GM21737 (cell line): ENCODE measurements around the gene C1orf198.
A peak's percentile ranks its signal among the peaks of the same experiment; 100 is the strongest.

Experiments
- ATAC-seq: cut with Tn5 transposase; IDR thresholded peaks from one replicate; pipeline ENCODE4 v1.9.1; 2021; ENCODE audit warnings: mild to moderate bottlenecking, moderate library complexity; ENCODE audit not compliant: unreplicated experiment

Gene C1orf198

GRCh38 chr1:230894032-230894431 lies 25.7 kb upstream of the C1orf198 start:
- ATAC-seq, result no peak

DNA sequence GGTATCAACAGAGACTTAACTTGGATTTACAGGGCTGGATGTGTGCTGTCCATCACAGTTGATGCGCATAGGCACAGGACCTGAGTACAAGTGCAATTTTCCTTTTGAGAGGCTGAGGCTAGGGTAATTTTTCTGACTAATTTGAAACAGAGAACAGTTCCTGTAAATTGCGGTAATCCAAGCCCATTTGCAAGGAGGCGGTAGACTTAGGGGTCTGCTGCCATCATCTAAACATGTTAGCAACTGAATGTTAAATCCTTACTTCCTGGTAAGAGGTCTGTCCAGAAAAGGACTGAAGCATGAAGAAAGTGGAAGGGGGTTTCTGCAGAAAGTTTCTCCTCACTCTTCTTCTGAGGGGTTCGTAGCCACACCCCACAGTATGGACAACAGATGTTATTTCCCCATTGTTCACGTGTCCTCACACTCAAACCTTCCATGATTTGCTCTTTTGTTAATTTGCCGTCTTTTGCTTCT lies 23.7 kb upstream of the C1orf198 start:
- ATAC-seq, result no peak

DNA sequence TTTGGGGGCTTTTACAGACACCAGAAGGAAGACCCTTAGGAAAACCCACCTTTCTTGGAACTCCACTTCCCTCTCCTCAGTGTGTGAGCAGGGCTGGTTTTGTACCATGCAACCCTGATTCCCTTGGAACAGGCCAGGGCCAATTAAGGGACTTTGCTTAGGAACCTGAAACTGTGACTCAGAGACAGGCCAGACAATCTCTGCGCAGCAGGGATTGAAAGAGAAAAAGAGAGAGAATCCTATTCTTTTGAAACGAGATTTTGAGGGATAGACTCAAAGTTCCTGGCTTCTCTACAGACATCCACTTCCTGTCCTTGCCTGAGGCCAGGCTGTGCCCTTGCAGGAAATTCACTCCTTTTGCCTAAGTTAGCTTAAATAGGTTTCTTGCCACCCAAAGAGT lies 23.1 kb upstream of the C1orf198 start:
- ATAC-seq, result no peak

DNA sequence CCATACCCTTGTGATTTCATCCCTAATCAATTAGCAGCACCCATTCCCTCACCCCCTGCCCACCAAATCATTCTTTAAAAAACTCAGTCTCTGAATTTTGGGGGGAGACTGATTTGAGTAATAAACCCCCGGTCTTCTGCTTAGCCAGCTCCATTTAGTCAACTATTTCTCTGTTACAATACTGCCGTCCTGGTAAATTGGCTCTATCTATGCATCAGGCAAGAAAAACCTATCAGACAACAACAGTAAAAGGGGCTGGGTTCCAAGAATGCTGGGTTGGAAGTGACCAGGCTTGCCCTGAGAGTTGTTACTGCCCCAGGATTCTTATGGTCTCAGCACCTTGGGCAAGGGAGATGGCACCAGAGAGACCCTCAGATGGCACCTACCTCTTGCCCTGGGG lies 16.3 kb upstream of the C1orf198 start:
- no peak for ATAC-seq

DNA sequence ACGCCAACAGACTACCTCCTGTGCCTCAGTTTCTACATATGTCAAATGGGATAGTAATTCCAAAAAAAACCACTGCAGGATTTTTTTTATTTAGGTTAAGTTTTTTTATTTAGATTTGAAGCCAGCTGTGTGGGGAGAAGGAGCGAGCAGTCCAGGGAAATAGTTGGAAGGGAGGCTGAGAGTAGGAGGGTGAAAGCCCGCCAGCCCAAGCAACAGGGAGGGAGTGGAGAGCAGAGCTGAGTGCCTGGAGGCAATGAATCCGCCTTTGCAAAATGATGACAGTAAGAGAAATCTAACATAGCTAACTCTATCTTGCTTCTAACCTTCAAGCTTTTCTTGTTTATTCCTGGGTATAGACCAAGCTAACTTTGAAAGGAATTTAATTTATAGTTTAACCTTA lies 15.6 kb upstream of the C1orf198 start:
- no peak for ATAC-seq

- no peak for ATAC-seq
Measured at GRCh38 chr1:230879778-230880177, 11.5 kb upstream of the C1orf198 start.

- no peak for ATAC-seq
Measured at GRCh38 chr1:230878591-230878990, 10.3 kb upstream of the C1orf198 start.

- ATAC-seq, result no peak
Measured at GRCh38 chr1:230877924-230878590, 9.7 kb upstream of the C1orf198 start.

DNA sequence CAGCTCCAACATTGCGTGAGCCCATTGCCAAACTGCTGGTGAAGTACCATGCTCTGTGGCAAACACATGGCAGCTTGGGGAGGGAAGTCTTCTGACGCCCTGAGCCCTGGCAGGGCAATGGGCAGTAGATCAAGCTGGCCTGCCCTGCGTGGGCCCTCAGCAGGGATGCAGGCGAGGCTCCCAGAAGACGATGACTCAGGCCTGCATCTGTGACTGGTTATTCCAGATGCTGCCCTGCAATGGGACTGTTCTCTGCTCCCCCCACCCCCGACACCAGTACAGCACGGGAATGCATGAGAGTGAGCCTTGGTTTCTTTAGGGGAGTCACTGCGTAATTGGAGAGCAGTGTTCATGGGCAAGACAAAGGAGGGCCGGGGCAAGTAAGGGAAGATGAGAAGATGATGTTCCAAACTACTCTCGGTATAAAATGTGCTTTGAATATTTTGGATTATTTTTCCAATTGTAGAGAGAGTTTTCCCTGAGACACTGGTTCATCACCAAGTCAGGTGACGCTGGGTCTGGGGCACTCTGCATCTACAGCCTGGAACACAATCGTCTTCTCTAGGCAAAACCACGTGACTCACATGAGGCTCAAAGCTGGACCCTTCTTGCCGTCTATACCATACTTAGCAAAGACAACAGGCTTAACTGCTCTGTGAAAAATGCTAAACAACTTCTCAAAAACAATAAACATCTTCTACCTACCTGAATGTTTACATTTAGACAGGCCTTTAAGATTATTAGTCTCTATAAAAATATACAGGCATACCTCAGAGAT lies 9.0 kb upstream of the C1orf198 start:
- no peak for ATAC-seq

GRCh38 chr1:230876660-230877059 lies 8.3 kb upstream of the C1orf198 start:
- no peak for ATAC-seq

- ATAC-seq, result no peak
Measured at GRCh38 chr1:230875370-230875769, 7.0 kb upstream of the C1orf198 start.

- ATAC-seq, result no peak
Measured at GRCh38 chr1:230870916-230871315, 2.6 kb upstream of the C1orf198 start.

- no peak for ATAC-seq
Measured at GRCh38 chr1:230869500-230869899, 1.2 kb upstream of the C1orf198 start.

DNA sequence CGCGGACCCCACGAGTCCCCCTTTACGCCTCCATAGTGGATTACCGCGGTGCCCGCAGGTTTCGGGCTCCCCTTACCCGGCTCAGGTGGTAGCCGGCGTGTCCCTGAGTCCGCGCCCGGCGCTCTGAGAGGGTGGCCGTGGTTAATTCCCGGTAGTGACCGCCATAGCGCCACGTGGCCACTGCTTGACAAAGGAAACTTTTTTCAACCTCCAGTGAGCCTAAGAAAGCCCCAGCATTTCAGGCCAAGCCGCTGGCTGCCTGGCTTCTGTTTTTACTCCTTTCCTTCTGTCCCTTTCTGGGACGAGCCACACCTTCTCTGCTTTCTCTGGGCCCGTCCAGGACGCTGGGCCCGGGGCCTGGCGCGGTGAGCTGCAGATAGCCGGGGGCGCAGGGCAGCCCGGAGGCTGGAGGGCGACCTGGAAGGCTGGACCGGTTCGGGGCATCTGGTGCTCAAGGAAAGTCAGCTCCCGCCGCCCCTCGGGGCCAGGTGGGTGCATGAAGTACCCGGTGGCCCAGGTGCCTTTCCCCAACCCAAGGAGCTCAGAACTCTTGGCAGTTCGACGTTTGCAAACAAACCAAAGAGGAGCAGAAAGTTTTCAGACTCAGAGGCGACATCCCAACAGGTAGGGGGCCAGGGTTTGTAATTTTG lies 540 bp upstream of the C1orf198 start:
- ATAC-seq, result peak; percentile 39

GRCh38 chr1:230867101-230867902 lies 1.0 kb downstream of the C1orf198 start:
- ATAC-seq, result no peak

DNA sequence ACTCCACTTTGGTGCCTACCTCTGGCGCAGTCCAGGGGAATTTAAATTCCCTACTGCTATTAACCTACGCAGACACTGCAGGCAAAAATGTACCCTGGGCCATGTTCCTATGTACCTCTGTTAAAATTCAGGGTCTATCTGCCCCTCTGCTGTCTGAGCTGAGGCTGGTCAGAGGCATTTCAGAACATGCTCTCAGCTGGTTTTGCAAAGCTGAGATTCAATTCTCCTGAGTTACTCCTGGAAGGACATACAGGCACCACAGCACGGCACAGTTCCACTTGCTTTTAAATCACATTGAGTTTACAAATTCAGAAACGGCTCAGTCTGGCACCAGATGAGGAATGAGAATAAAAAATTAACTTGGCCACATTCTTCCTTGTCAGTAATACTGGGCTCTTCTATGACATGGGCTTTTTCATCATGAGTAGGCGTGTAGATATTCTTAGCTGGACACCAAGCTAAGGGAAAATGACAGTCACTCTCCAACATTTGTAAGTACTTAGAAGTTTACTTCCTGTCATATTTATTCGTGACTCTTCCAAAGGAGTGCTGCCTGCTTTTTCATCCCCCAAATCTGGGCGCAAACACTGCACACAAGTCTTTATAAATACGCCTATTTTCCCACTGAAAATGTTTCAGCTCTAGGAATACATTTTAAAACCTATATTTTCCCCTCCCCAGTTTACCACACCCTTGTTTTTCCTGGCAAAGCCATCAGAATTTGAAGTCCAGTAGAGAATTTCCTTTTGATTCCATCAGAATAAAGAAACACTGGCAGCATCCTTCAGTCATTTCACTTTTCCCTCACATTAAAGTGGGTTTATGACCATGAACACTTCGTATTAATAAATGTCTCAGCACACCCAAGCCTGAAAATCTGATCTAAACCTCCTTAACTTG lies 1.9 kb downstream of the C1orf198 start:
- ATAC-seq, result no peak

DNA sequence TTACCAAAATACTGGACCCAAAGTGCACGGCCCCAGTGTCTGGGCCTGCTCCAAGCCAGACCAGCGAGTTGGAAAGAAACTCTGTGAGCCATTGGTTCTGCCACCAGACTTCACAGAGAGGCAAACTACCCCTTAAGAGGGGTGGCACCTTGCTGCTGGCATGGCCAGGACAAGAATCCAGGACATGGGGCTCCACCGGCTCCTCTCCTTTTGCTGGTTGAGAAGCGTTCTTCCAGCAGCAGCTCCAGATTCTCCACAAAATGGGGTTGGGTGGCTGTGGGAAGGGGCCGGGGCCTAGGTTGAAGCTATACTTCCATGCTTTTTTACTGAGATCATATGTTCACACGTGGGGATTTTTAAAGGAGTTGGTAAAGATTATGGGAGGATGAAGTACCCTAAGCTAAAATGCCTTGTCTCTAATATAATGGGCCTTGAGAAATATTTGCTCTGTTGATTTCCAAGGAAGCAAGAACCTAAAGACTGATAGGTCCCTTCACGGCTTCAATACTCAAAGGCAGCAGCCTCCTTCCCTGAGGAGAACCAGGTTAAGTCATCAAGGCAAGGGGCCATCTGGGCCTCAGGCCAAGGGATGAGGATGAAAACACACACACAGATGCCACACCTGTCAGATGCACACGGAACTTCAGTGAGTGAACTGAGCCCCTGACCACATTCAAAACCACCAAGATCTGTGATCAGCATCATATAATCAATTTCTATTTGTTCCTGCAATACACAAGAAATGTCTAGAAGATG lies 3.1 kb downstream of the C1orf198 start:
- ATAC-seq, result no peak

DNA sequence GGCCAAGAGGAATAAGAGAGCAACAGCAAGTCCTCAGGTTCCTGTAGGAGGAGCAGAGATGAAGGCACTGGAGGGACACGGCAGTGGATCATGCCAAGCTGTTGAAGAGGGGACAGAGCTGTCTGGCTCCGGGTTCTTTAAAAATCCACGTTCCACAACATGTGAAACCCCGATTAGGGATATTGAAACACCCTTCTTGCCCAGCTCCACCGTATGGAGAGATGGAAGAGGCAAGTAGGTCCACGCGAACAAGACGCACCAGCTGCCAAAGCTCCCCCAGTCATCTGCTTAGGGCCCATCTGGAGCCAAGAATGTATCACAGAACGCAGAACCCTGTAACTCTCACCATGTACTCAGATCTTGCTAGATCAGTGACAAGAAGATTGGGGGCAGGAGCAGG lies 3.9 kb downstream of the C1orf198 start:
- no peak for ATAC-seq

GRCh38 chr1:230863449-230863848 lies 4.9 kb downstream of the C1orf198 start:
- ATAC-seq, result no peak
